Measurements from ENCODE around the gene TCEAL2.
A peak's percentile ranks its signal among the peaks of the same experiment; 100 is the strongest.
"Not testable (repeated sequence)": the region's sequence is repeated elsewhere in the genome, so short reads cannot be mapped to it uniquely, and the experiment has no call there.

The TCEAL2 gene

GRCh38 chrX:102125436-102125835 lies at the start of gene TCEAL2:
TSS of gene TCEAL2 (plus strand) at chrX:102125679. CDS start at chrX:102126831, 1,152 bp downstream.
- peak; percentile 21 for DNase-seq

GRCh38 chrX:102077426-102077825 lies 48.1 kb upstream of the TCEAL2 start:
- no peak for DNase-seq

- no peak for DNase-seq
Measured at GRCh38 chrX:102085706-102086105, 39.8 kb upstream of the TCEAL2 start.

GRCh38 chrX:102113367-102113766 lies 12.1 kb upstream of the TCEAL2 start:
- no peak for DNase-seq

- DNase-seq: no peak
Measured at GRCh38 chrX:102115748-102116147, 9.7 kb upstream of the TCEAL2 start.

- DNase-seq: not testable (repeated sequence)
Measured at GRCh38 chrX:102125014-102125413, 465 bp upstream of the TCEAL2 start.

- not testable (repeated sequence) for DNase-seq
Measured at GRCh38 chrX:102126080-102126818, 770 bp downstream of the TCEAL2 start.

- DNase-seq: no peak
Measured at GRCh38 chrX:102126863-102127262, 1.4 kb downstream of the TCEAL2 start.

GRCh38 chrX:102129473-102129872 lies 4.0 kb downstream of the TCEAL2 start:
- no peak for DNase-seq

GRCh38 chrX:102138064-102138463 lies 12.6 kb downstream of the TCEAL2 start:
- no peak for DNase-seq

GRCh38 chrX:102140876-102141275 lies 15.4 kb downstream of the TCEAL2 start:
- DNase-seq: not testable (repeated sequence)

- DNase-seq: not testable (repeated sequence)
Measured at GRCh38 chrX:102141631-102142030, 16.2 kb downstream of the TCEAL2 start.

GRCh38 chrX:102142274-102142673 lies 16.8 kb downstream of the TCEAL2 start, which contains the start of gene TCEAL6:
TSS of gene TCEAL6 (minus strand) at chrX:102142481.
- DNase-seq: not testable (repeated sequence)

GRCh38 chrX:102154218-102154860 lies 28.9 kb downstream of the TCEAL2 start:
- peak; percentile 32 for DNase-seq

- DNase-seq: peak; percentile 34
Measured at GRCh38 chrX:102154900-102155805, 29.7 kb downstream of the TCEAL2 start.

GRCh38 chrX:102155806-102156179 lies 30.3 kb downstream of the TCEAL2 start, which contains the start of gene BEX5:
TSS of gene BEX5 (minus strand) at chrX:102155977. CDS start at chrX:102154265, 1,712 bp downstream.
- DNase-seq: peak; percentile 81

Data from CD4-positive, alpha-beta T cell treated with Interleukin-17A for 4 hours (primary cell).